ENCODE data around the gene SRSF5. TPM values are rescaled to one million over a fixed set of nuclear protein-coding genes. Genes with fewer than 3 reads are reported as not detected.

SRSF5 gene
- total and polyA plus RNA-seq, 2 of the 13 experiments (the other 11 are each of a cell fraction or from before 2014, with no cell fraction given), result 189 to 277 TPM

DNA sequence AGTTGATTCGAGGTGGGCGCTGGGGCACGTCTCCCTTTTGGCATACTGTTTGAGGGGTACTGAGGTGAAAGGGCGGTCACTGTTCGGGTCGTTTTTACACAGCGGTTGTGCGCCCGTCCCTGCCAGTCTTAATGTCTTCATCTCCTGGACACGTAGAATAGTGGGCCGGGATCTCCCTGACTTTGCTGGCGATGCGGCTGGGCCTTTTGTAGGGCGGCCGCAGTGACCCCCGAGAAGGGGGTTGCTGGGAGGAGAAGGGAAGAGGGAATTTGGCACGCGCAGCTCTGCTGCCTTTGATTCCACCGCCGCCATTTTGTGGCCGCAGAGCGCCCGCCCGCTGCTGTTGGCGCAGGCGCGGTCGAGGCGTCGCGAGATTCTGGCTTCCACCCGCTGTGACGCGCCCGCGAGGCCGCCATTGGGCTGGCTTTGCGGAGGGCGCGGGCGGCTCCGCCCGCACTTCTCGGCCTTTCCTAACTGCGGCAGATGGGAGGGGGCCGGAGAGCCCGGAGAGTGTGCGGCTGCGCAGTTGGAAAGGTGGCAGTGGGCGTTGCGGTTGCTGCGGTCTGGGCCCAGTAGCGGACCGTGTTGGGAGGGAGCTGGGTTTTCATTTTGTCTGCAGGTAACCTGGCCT is 542 bp downstream of the SRSF5 start (continued):
- TF ChIP-seq ARID4A (CRISPR knock-in tag; IDR thresholded peaks at IDR 0.05; ENCODE audit: borderline replicate concordance) (0 out of 2 replicates have a peak, but pooled peaks have one; percentile 8), ZNF713 (CRISPR knock-in tag; IDR thresholded peaks at IDR 0.05) (0 out of 2 replicates have a peak, but pooled peaks have one; percentile 49), ZNF501 (CRISPR knock-in tag; IDR thresholded peaks at IDR 0.05) (peak; percentile 65; the same call in 1 of the 2 replicates), GATAD1 (CRISPR knock-in tag; IDR thresholded peaks at IDR 0.05) (peak; percentile 73), ZSCAN31 (CRISPR knock-in tag; IDR thresholded peaks at IDR 0.05; ENCODE audit: low read depth) (peak; percentile 67; the same call in 1 of the 2 replicates), RAD21 (CRISPR knock-in tag; IDR thresholded peaks at IDR 0.05) (no peak), ZFP1 (CRISPR knock-in tag; IDR thresholded peaks at IDR 0.05) (0 out of 2 replicates have a peak, but pooled peaks have one; percentile 22), ATAD3A (CRISPR knock-in tag; IDR thresholded peaks at IDR 0.05) (no peak), SATB2 (CRISPR knock-in tag; IDR thresholded peaks at IDR 0.05) (peak; percentile 21; the same call in 1 of the 2 replicates), HMGXB4 (CRISPR knock-in tag; IDR thresholded peaks at IDR 0.05; ENCODE audit: borderline replicate concordance in 1 of 2, low read depth in 1 of 2) (peak in 1 of 2 experiments; percentile 16; a peak in 2 of 4 replicates)
- TF ChIP-seq, protein P1, sequence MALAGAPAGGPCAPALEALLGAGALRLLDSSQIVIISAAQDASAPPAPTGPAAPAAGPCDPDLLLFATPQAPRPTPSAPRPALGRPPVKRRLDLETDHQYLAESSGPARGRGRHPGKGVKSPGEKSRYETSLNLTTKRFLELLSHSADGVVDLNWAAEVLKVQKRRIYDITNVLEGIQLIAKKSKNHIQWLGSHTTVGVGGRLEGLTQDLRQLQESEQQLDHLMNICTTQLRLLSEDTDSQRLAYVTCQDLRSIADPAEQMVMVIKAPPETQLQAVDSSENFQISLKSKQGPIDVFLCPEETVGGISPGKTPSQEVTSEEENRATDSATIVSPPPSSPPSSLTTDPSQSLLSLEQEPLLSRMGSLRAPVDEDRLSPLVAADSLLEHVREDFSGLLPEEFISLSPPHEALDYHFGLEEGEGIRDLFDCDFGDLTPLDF (CRISPR knock-in tag; IDR thresholded peaks at IDR 0.05), result 0 out of 2 replicates have a peak, but pooled peaks have one; percentile 33
- TF ChIP-seq, protein P2, sequence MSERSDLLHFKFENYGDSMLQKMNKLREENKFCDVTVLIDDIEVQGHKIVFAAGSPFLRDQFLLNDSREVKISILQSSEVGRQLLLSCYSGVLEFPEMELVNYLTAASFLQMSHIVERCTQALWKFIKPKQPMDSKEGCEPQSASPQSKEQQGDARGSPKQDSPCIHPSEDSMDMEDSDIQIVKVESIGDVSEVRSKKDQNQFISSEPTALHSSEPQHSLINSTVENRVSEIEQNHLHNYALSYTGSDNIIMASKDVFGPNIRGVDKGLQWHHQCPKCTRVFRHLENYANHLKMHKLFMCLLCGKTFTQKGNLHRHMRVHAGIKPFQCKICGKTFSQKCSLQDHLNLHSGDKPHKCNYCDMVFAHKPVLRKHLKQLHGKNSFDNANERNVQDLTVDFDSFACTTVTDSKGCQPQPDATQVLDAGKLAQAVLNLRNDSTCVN (CRISPR knock-in tag; IDR thresholded peaks at IDR 0.05; ENCODE audit: borderline replicate concordance), result no peak

Measured in HepG2 (cell line).